ENCODE measurements around the gene CX3CR1. TPM values are rescaled to one million over a fixed set of nuclear protein-coding genes. Genes with fewer than 3 reads are reported as not detected.

Gene CX3CR1
- total RNA-seq, 1 donor from 2014 or later = 2.1 TPM

DNA sequence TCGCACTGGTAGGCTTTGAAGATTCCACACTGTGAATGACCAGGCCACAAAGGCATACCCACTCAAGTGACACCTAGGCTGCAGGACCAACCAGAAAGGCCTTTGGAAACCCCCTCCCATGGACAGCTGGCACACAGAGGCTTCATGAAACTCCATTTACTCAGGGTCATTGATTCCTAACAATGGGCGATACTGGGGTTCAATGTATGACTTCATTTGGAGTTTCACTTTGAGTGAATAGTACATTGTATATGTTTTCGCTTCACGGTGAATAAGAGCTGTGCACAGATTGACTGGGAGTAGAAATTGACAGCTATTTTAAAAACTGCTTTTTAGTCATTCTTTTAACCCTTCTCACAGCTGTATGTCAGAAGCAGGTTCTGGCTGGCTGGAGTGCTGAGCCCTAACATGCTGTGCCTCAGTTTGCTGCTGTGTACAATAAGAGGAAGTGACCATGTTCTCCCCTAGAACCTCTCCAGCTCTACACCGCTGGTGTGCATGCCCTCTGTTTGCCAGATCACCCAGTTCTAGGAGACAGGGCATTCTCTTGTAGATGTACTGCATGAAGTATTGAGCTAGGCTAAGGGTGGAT lies 15.4 kb upstream of the CX3CR1 start:
- no peak for ATAC-seq
- intact Hi-C loops (cut with DNase I) = loop anchor here (10.0 kb wide), 1 partner anchor 80 kb away; no protein-coding TSS in a partner anchor
- DNase-seq (ENCODE audit: missing footprints) = no peak

DNA sequence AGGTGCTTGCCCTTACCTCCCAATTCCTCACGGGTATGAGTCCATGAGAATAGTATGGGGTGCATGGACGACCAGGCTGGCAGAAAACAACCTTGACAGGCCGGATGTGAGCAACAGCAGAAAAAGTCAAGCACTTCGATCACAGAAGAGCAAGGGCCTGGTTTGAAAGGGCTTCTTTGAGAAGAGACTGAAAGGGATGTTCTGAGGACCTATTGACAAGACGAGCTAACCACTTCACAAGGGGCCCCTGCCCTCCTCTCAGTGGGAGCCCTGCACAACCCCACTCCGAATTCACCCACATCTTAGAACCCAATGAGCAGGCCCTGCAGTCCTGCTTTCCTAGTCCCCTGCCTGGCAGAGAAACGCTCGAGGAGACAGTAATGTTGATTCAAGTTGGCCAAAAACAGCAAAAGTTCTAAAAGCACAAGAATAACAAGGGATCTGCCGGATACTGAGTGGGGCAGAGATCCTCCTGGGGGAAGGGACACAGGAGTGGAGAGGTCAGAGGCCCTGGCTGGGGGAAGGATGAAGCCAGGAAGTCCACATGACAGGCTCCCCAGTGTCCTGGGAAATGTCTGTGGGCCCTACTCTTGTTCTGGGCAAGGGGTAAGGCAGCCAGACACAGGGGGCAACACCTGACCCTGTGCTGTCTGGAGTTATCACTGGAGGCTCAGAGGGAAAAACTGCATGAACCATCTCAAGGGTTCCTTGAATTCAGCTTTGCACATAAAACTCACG lies 14.8 kb upstream of the CX3CR1 start:
- intact Hi-C loops (cut with DNase I) = loop anchor here (10.0 kb wide), 1 partner anchor 80 kb away; no protein-coding TSS in a partner anchor
- ATAC-seq = no peak
- no peak for DNase-seq (ENCODE audit: missing footprints)

DNA sequence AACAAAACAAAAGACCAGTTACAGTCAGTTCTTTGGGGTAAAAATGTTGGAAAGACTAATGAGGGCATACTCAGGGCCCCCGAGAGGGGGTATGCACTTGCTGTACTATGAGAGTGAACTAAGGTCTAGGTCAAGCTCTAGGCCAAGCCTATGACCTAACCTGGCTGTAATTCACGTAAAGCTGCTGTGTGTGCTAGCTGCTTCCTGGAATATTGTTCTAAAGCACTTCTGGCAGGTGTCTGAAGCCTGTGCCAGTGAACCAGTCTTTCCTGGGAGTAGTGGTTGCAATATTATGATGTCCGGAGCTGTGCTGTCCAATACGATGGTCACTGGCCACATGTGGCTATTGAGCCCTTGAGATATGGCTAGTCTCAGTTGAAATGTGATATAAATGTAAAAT lies 13.1 kb upstream of the CX3CR1 start:
- DNase-seq (ENCODE audit: missing footprints) (no peak), ATAC-seq (no peak)
- intact Hi-C loops (cut with DNase I) = loop anchor here (1.0 to 10.0 kb wide), 2 partner anchors 82 to 167 kb away; no protein-coding TSS in a partner anchor

DNA sequence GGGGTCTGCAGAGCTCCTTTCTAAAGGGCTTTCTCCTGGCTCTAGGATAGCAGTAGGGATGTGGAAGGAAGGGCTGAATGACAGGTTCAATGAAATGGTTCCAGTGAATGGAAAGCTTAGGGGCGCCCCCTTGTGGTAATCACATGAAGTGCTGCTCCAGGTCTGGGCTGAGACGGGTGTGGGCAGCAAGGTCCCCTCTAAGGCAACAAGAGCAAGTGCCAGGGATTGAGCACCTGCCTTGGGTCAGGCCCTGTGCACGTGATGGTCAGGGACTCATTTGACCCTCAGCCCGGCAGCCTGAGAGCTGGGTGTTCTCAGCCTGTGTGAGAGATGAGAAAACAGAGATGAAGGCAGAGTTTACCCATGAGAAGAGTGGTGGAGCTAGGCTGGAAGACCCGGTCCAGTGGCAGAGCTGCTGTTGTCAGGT lies 12.1 kb upstream of the CX3CR1 start:
- intact Hi-C loops (cut with DNase I) = loop anchor here (1.0 to 10.0 kb wide), 2 partner anchors 83 to 166 kb away; no protein-coding TSS in a partner anchor
- DNase-seq (ENCODE audit: missing footprints) (peak; percentile 79), ATAC-seq (peak; percentile 66)

DNA sequence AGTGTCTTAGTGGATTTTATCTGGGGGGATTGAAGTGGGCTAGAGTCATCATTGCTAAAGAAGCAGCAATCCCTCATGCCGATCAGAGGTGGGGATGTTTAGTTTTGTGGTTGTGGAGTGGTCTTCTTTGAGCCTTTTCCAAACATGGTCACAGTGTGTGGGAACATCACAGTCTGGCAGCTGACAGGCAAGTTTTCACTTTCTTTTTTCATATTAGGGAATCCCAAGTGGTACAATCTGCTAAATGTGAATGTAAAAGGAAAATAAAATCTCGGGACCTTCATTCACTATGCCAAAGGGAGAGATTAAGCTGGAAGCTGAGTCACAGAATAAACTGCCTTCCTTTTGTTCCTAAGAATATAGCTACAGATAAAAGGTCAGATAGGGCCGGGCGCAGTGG lies 10.4 kb upstream of the CX3CR1 start:
- DNase-seq (ENCODE audit: missing footprints) = no peak
- intact Hi-C loops (cut with DNase I) = loop anchor here (10.0 kb wide), 1 partner anchor 85 kb away; no protein-coding TSS in a partner anchor
- ATAC-seq = no peak

DNA sequence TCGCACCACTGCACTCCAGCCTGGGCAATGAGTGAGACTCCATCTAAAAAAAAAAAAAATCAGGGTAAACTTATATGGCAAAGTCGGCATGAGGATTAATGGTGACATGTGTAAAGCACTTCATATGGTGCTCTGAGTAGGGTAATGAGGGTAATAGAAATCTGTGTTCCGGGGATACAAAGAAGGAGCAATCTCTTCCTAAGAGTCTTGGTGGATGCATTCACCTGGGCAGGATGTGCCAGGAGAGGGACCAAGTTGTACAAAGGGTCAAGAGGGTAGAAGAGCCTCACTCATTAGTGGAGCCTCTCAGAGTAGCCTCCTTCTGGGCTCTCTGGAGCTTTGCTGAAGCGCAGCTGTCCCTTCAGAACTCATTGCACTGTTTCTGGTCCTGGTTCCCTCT lies 9.3 kb upstream of the CX3CR1 start:
- DNase-seq (ENCODE audit: missing footprints) (no peak), ATAC-seq (no peak)
- intact Hi-C loops (cut with DNase I) = loop anchor here (5.0 kb wide), 1 partner anchor 182 kb away; the partner anchor contains the start of genes GORASP1 and TTC21A

DNA sequence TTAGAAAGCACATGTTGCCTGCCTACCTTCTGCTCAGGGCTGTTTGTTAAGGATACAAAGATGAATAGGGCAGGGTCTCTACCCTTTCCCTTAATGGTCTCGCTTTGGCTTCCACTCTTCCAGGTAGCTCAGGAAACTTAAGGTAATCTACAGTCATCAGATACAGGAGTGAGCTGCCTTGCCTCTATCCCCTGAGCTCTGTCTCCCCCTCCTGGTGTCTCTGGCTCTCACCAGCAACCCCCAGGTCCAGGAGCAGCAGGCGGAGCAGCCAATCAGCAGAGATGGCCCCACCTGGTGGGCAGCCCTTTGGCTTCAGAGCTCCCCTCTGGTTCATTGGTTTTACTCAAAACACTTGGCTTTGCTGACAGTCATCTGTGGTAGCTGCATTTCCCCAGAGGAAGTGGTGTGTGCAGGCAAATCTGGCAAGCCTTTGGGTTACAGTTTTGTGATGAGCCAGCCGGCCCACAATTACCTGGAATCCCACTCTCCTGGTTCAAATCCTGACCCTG lies 8.5 kb upstream of the CX3CR1 start:
- DNase-seq (ENCODE audit: missing footprints) (peak; percentile 81), ATAC-seq (peak; percentile 86)
- intact Hi-C loops (cut with DNase I) = loop anchor here (1.0 to 5.0 kb wide), 4 partner anchors 80 to 181 kb away; partner anchors contain the start of genes GORASP1 and TTC21A

DNA sequence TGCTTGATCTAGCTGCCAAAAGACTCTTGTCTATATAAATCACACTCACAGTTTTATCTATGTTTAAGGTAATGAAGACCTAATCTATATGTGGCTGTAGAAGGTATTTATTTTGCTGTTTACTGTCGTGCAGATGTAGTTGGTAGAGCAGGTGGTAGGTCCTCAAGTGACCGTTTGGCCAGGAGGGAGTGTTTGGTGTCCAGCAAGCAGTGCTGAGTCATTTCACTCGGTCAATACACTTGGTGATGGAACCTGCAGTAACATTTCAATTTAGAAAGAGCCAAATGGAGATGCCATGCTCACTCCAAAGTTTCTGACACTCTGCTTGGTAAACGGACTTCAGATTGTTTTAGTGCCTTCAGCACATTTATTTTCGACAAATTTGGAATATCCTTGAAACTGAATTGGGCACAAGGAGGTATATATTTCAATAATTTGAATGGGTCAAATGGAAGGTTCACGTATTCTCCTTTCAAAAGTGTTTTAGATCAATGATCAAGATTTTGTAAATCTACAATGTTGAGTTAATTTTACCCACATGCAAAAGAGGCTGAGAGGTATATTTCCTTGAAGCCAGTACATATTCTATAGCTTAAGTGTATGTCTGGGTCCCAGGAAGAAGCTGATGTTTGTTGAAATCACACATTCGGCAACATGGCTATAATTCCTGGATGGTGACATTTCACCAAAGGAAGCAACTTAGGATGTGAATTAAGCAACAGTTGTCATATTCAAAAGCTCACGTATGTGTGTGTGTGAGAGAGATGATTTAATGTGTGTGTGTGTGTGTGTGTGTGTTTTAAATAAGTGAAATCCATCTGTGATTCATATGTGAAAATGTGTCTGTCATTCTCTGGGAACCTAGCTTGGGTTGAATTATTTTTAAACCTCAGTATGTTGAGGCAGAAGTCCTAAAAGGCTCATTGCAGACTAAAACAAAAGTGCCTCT lies 7.7 kb upstream of the CX3CR1 start:
- intact Hi-C loops (cut with DNase I) = loop anchor here (1.0 to 5.0 kb wide), 4 partner anchors 79 to 180 kb away; partner anchors contain the start of genes GORASP1 and TTC21A
- no peak for ATAC-seq
- DNase-seq (ENCODE audit: missing footprints) = no peak

DNA sequence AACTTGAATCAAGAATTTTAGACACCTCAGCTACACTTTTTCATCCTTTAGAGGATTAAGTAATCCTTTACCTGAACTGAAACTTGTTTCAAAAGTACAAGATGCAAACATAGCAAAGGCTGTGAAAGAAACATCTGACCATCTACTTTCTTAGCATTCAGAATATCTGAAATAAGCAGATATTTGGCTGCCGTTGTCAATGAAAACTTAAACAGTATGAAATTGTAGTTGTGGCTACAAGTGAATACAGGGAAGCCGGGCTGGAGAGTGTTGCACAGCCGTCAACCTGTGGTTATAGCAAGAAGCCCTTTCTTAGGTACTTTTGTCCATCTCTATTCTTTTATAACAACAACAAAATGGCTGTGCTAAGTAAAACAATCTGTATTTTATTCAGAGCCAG lies 6.9 kb upstream of the CX3CR1 start:
- DNase-seq (ENCODE audit: missing footprints) = no peak
- no peak for ATAC-seq
- intact Hi-C loops (cut with DNase I) = loop anchor here (5.0 kb wide), 1 partner anchor 179 kb away; the partner anchor contains the start of genes GORASP1 and TTC21A

DNA sequence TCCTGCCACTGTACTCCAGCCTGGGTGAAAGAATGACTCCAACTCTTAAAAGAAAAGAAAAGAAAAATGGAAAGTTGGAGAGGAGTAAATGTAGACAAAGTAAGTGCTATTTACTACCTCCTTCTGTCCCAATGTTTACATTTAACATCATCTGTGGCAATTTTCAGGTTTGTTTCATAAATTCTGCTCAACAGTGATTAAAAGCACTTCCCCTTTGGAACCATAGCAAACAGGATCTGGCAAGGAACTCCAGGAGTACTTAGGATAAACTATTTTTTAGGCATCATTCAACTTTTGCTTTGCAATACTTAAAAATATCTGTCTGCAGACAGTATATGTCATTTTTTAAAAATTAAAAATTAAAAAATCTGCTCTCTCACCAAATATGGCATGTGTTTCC lies 5.5 kb upstream of the CX3CR1 start:
- intact Hi-C loops (cut with DNase I) = loop anchor here (5.0 kb wide), 1 partner anchor 178 kb away; the partner anchor contains the start of genes GORASP1 and TTC21A

DNA sequence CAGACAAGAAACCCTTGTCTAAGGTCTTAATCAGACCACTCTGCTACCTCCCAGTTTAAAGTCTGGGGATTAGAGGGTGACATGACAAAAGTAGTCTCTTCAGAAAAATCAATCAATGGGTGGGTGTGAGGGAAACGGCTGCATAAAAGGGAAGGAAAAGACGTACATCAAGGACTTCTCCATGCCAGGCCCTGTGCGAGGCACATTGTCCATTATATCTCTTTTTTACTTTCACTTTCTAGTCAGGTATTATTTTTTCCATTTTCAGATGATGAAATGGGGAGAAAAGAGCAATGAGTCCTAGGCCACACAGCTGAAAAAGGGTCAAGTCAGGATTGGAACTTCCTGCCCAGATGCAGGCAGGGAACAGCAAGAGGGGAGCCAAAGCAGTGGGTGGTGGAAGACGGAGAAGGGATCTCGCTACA lies 4.6 kb upstream of the CX3CR1 start:
- ATAC-seq (no peak), DNase-seq (ENCODE audit: missing footprints) (no peak)
- intact Hi-C loops (cut with DNase I) = no loop called here

More for the DNA sequence above, 5.5 kb upstream of the CX3CR1 start:
- DNase-seq (ENCODE audit: missing footprints) (no peak), ATAC-seq (no peak)

DNA sequence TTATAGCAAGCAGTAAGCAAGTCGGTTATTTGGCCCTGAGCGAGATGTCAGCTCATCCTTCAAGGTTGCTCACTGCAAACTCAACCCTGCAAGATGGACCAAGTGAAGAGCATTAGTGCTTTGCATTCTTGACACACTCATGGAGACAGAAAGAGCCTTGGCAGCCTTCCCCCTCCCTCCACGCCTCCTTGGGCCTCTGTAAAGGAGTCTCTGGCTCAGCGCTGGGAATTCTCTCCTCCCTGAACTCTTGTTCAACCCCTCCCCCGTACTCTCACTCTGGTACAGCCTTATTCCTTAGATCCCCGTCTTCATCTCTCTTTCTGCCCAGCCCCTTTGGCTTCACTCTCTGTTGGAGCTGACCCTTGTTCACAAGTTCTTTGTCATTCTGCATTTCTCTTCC lies 2.2 kb upstream of the CX3CR1 start:
- ATAC-seq (no peak), DNase-seq (ENCODE audit: missing footprints) (no peak)
- intact Hi-C loops (cut with DNase I) = no loop called here

DNA sequence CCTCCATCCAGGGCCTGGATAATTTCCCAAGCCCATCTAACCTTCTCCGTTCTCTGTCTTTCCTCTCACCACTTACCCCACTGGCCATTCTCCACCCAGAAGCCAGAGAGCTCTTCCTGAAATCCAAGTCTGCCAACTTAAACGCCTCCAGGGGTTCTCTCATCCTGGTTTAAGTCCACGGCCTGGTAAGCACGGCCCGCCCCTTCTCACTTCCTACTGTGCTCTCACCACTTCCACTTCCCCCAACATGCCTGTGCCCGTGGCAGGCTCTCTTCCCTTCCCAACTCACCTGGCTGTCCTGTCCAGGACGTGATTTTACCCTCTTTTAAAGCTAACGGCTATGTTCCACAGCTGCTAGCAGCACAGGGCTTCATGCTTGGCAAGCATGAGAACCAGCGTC lies 1.7 kb upstream of the CX3CR1 start:
- intact Hi-C loops (cut with DNase I) = no loop called here

DNA sequence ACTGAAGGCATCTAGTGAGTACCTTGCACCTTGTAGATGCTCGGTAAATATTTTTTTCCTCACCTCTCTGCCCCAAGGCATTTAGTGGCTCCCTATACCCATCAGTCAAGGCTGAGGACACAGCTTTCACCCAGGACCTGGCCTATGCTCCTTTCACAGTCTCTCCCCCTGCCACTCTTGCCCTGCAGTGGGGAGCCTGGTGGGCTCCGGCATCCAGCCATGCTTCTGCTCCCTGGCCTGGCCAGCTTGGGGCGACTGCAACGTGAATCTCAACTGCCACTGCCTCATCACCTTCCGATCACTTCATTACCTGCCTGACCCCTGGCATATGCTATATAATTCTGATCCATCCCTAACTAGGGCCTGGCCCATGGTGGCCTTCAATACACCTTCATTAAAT lies 735 bp upstream of the CX3CR1 start:
- ATAC-seq = no peak
- intact Hi-C loops (cut with DNase I) = no loop called here

More for the DNA sequence above, 1.7 kb upstream of the CX3CR1 start:
- ATAC-seq = no peak
- peak; percentile 81 for DNase-seq (ENCODE audit: missing footprints)

DNA sequence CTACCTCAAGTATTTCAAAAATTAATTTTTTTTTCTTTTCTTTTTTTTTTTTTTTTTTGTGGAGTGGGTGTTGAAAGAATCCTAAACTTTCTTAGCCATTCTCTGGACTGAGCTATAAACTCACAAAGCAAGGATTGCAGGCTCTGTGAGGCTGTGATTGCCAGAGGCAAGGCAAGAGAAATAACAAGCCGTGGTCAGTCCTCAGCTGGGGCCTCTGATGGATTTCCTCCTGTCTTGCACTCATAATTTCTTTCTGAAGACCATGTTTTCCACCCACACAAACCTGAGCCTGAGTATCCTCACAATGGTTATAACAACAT lies 1.3 kb downstream of the CX3CR1 start:
- intact Hi-C loops (cut with DNase I) = no loop called here
- DNase-seq (ENCODE audit: missing footprints) (no peak), ATAC-seq (no peak)

More for the DNA sequence above, 735 bp upstream of the CX3CR1 start:
- no peak for DNase-seq (ENCODE audit: missing footprints)

DNA sequence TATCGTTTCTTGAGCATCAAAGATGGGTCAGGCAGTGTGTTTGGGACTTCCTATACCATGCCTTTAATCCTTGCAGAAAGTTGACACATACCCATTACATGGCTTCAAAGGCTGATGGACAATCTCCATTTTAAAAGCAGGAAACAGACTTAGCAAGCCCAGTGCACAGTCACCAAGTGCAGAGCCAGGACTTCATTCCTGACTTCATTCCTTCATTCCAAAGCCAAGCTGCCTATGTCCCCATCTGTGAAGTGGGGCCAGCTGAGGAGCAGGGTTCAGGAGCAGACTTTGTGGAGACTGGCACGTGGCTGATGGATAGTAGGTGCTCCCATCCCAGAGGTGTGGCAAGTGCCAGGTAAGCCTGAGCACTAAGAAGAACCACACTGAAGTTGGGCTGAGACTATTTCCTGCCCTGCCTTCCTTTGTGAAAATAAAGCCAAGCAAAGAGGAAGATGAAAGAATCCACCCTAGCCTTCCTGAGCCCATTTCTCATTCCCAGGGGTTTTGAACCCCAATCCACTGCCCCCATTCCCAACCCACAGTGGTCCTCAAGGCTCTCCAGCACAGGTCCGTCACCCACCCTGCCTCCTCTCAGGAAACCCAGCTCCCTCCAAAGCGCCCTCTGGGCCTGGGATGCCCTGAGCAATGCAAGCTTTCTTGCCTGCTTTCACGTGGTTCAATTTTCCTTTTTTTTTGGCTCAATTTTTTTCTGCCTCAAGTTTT lies 1.8 kb downstream of the CX3CR1 start:
- no peak for DNase-seq (ENCODE audit: missing footprints)
- no peak for ATAC-seq
- intact Hi-C loops (cut with DNase I) = no loop called here

DNA sequence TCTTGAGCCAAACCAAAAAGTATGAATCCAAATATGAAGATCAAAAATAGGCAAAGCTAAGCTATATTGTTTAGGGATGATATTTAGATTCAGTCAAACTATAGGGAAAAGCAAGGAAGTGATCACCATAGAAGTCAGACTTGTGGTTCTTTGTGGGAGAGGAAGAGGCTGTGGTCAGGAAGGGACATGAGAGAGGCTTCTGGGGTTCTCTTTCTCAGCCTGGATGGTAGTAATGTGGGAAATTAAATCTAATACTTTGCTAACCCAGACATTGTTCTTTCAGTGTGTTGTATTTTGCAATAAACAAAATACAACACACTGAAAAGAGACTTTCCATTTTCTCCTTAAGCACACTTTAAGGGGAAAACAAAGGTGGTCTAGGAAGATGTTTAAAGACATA lies 3.1 kb downstream of the CX3CR1 start:
- intact Hi-C loops (cut with DNase I) = no loop called here
- ATAC-seq (no peak), DNase-seq (ENCODE audit: missing footprints) (no peak)

All from Right ventricle myocardium inferior (tissue), 1 donor.